Right cardiac atrium (tissue), 5 donors: ENCODE measurements around the gene CARD6. TPM values are rescaled to one million over a fixed set of nuclear protein-coding genes. Genes with fewer than 3 reads are reported as not detected.
"Not testable (repeated sequence)": the region's sequence is repeated elsewhere in the genome, so short reads cannot be mapped to it uniquely, and the experiment has no call there.

Experiments
- ATAC-seq, 2 donors: fragments of 200-7000 bp; cut with Tn5 transposase; one replicate each; pipeline versions ENCODE4 v1.8.0 to v1.9.1; 2020; ENCODE audit warnings: moderate library complexity in 2 of 2, mild to moderate bottlenecking in 1 of 2
- DNase-seq, 3 donors: peaks; one replicate each; pipeline ENCODE4 v3.0.0-alpha.2; 2020
- H3K27ac ChIP-seq: one replicate; pipeline ENCODE4 v1.5.1; 2013; ENCODE audit warnings: mild to moderate bottlenecking, low read length, control low read depth, moderate library complexity
- H3K27me3 ChIP-seq: one replicate; pipeline ENCODE4 v1.6.1; 2013; ENCODE audit not compliant: control insufficient read depth, insufficient read depth
- H3K4me1 ChIP-seq: one replicate; pipeline ENCODE4 v1.6.1; 2013; ENCODE audit warnings: low read length; ENCODE audit not compliant: control insufficient read depth, insufficient read depth
- H3K4me3 ChIP-seq: one replicate; pipeline ENCODE4 v1.5.1; 2013; ENCODE audit warnings: low read length, control low read depth
- H3K9me3 ChIP-seq: one replicate; pipeline ENCODE4 v1.6.1; 2013; ENCODE audit warnings: low read length; ENCODE audit not compliant: control insufficient read depth
- WGBS: extraction: QIAGEN DNeasy Blood & Tissue Kit; methylation state at CpG from one replicate; pipeline ENCODE4 v1.1.7; 2013; 5-methylcytosine and 5-hydroxymethylcytosine counted together
- intact Hi-C, 4 donors: fragments of 100-400 bp; cut with DNase I; formaldehyde crosslinking; loops; one replicate each; pipeline versions ENCODE4 v1.11.0 to v1.14.0; 2022 to 2023
- polyA plus RNA-seq: library from polyadenylated mRNA; stranded (reverse); fragments of 200-250 nt; gene quantifications from one replicate; pipeline ENCODE4 v1.2.3, GENCODE V29; 2013
- total RNA-seq, 4 donors: library from RNA; stranded (reverse); fragmentation: NEBNext Ultra II Directional; extraction: Animal tissue kit (Norgen Biotek cat#: 25700); gene quantifications; one replicate each; pipeline ENCODE4 v1.2.1, GENCODE V29; 2021
- donor health status: healthy with polysubstance abuse.
- donor health status: DM: no; HTN: yes; CAD: no.
- donor health status: DM: no; HTN: no; CAD: no.
- donor health status: DM: no; HTN: yes; CAD: no; lungs with severe emphysema.
- donor health status: DM: yes; HTN: yes; CAD: no.

CARD6 gene
- total and polyA plus RNA-seq, 5 donors, result 3.8 to 9.6 (median 7.9) TPM

GRCh38 chr5:40801771-40802562, 39.2 kb upstream of the CARD6 start:
- 84% methylated on average over 8 of the region's 8 CpGs for WGBS
- H3K4me1 ChIP-seq, result no peaks in the 10 kb centered on the region
- intact Hi-C loops, result no loop called here
- ATAC-seq, result no peak
- no peak for DNase-seq
- no peak overlapping the region for H3K4me3 ChIP-seq
- no peaks in the 10 kb centered on the region for H3K9me3 ChIP-seq
- no peaks in the 10 kb centered on the region for H3K27me3 ChIP-seq
- no peak overlapping the region for H3K27ac ChIP-seq

GRCh38 chr5:40812125-40812524, 29.0 kb upstream of the CARD6 start:
- no peaks in the 10 kb centered on the region for H3K4me1 ChIP-seq
- H3K27me3 ChIP-seq, result no peaks in the 10 kb centered on the region
- WGBS, result 0% methylated on average over 1 of the region's 1 CpG
- no peaks in the 10 kb centered on the region for H3K9me3 ChIP-seq
- ATAC-seq, result no peak
- intact Hi-C loops, result no loop called here
- H3K4me3 ChIP-seq, result no peak overlapping the region
- no peak overlapping the region for H3K27ac ChIP-seq
- DNase-seq, result no peak

- intact Hi-C loops, result no loop called here
- Histone ChIP-seq H3K4me1 (no peaks in the 10 kb centered on the region), H3K27ac (no peak overlapping the region), H3K9me3 (no peaks in the 10 kb centered on the region), H3K27me3 (no peaks in the 10 kb centered on the region), H3K4me3 (no peak overlapping the region)
- ATAC-seq (no peak), DNase-seq (no peak)
- WGBS, result 88% methylated on average over 2 of the region's 2 CpGs
Observed at GRCh38 chr5:40813698-40814281, 27.4 kb upstream of the CARD6 start.

GRCh38 chr5:40823459-40823858, 17.7 kb upstream of the CARD6 start:
- intact Hi-C loops, result no loop called here
- Histone ChIP-seq H3K27me3 (no peaks in the 10 kb centered on the region), H3K9me3 (no peaks in the 10 kb centered on the region), H3K27ac (no peak overlapping the region), H3K4me3 (no peak overlapping the region), H3K4me1 (no peaks in the 10 kb centered on the region)
- no peak for DNase-seq
- no peak for ATAC-seq
- 38% methylated on average over 1 of the region's 1 CpG for WGBS

GRCh38 chr5:40825461-40826043, 15.6 kb upstream of the CARD6 start:
- WGBS, result 94% methylated on average over 11 of the region's 11 CpGs
- H3K4me3 ChIP-seq, H3K9me3 ChIP-seq, H3K27ac ChIP-seq, H3K27me3 ChIP-seq, DNase-seq, intact Hi-C loops, H3K4me1 ChIP-seq: not testable (repeated sequence)
- ATAC-seq, result peak in 1 of 2 donors; percentile 25

- H3K4me1 ChIP-seq, result no peaks in the 10 kb centered on the region
- 87% methylated on average over 5 of the region's 5 CpGs for WGBS
- DNase-seq (no peak), ATAC-seq (no peak)
- H3K27ac ChIP-seq, result no peak overlapping the region
- intact Hi-C loops, result no loop called here
- H3K27me3 ChIP-seq, result no peaks in the 10 kb centered on the region
- no peaks in the 10 kb centered on the region for H3K9me3 ChIP-seq
- no peak overlapping the region for H3K4me3 ChIP-seq
Observed at GRCh38 chr5:40826489-40827187, 14.5 kb upstream of the CARD6 start.

- DNase-seq (no peak), ATAC-seq (no peak)
- no peaks in the 10 kb centered on the region for H3K27me3 ChIP-seq
- no peaks in the 10 kb centered on the region for H3K9me3 ChIP-seq
- no peaks in the 10 kb centered on the region for H3K4me1 ChIP-seq
- H3K4me3 ChIP-seq, result no peak overlapping the region
- 87% methylated on average over 14 of the region's 14 CpGs for WGBS
- intact Hi-C loops, result no loop called here
- no peak overlapping the region for H3K27ac ChIP-seq
Observed at GRCh38 chr5:40827188-40827977, 13.8 kb upstream of the CARD6 start.

GRCh38 chr5:40828021-40828631, 13.0 kb upstream of the CARD6 start:
- intact Hi-C loops, result no loop called here
- Histone ChIP-seq H3K27ac (no peak overlapping the region), H3K27me3 (no peaks in the 10 kb centered on the region), H3K4me3 (no peak overlapping the region), H3K9me3 (no peaks in the 10 kb centered on the region), H3K4me1 (no peaks in the 10 kb centered on the region)
- WGBS, result 86% methylated on average over 3 of the region's 3 CpGs
- DNase-seq (no peak), ATAC-seq (no peak)

- Histone ChIP-seq H3K27ac (peak overlapping the region; percentile 32), H3K9me3 (no peaks in the 10 kb centered on the region), H3K4me3 (no peak overlapping the region), H3K27me3 (no peaks in the 10 kb centered on the region), H3K4me1 (no peaks in the 10 kb centered on the region)
- ATAC-seq, result no peak
- 96% methylated on average over 3 of the region's 3 CpGs for WGBS
- intact Hi-C loops, result no loop called here
- DNase-seq, result no peak
Observed at GRCh38 chr5:40828690-40829661, 12.2 kb upstream of the CARD6 start.
